ENCODE measurements around the gene AIP. TPM values are rescaled to one million over a fixed set of nuclear protein-coding genes. Genes with fewer than 3 reads are reported as not detected.

Gene AIP
- total and polyA plus RNA-seq, 9 of the 15 experiments (the other 6 are each of a cell fraction or from before 2014, with no cell fraction given), result 5.2 to 92.5 (median 52.7) TPM

DNA sequence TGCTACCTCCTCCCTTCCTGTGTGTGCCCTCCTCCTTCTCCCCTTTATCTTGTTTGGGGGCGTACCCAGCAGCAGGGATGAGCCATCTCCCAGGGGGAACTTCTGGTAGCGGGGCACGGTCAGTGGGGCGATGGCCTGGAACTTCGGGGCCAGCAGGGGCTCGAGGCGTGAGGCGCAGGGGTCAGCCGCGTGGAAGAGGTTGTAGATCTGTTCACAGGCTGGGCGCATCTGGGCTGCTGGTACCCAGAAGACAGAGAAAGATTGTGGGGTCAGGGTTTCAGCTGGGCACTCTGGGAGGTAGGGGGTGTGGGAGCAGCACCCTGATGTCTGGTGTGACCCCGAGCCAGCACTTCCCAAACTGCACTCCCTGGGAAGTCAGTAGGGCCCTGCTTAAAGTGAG lies 13.3 kb downstream of the AIP start:
- no peak overlapping the region for H3K4me3 ChIP-seq
- ChIA-PET CTCF (ENCODE audit: low intra/inter-chr PET ratio) (no interaction called here), POLR2A (no interaction called here)
- peaks cover 91% of the 10 kb centered on the region; the same call in 2 of the 3 replicates for H3K36me3 ChIP-seq (ENCODE audit: control insufficient read depth, insufficient read depth, low read length)
- no peaks in the 10 kb centered on the region for H4K20me1 ChIP-seq (replicated peaks; ENCODE audit: control insufficient read depth, insufficient read depth, low read length)
- ATAC-seq (no peak), DNase-seq (ENCODE audit: extremely low read depth in 1 of 4, low spot score in 3 of 4) (no peak), FAIRE-seq (no peak)
- H3K9me3 ChIP-seq (replicated peaks; ENCODE audit: control insufficient read depth, insufficient read depth, low read depth, low read length), result no peaks in the 10 kb centered on the region
- H3K9me1 ChIP-seq (ENCODE audit: control insufficient read depth, insufficient read depth, low read length), result no peaks in the 10 kb centered on the region
- intact Hi-C loops (cut with micrococcal nuclease) (no loop called here), in situ Hi-C loops (cut with MboI) (no loop called here)
- 87% methylated on average over 11 of the region's 12 CpGs for WGBS (ENCODE audit: insufficient coverage, low coverage, missing lambda C conversion rate)
- H3K27ac ChIP-seq (ENCODE audit: extremely low read depth, low read depth, low read length), result no peak overlapping the region
- no TSS peak for BruUV-seq (replicated peaks)
- no peaks in the 10 kb centered on the region for H3K27me3 ChIP-seq (ENCODE audit: control insufficient read depth in 2 of 2, insufficient read depth in 2 of 2, low read length in 2 of 2)
- peaks cover 0 to 64% of the 10 kb centered on the region in 2 experiments; a peak in 2 of 5 replicates for H3K4me1 ChIP-seq (replicated peaks in 1 of 2; ENCODE audit: control insufficient read depth in 2 of 2, insufficient read depth in 2 of 2, low read length in 2 of 2)
- H2AFZ ChIP-seq (ENCODE audit: low read depth, low read length), result no peak overlapping the region
- H3K9ac ChIP-seq (ENCODE audit: insufficient read depth in 1 of 2, low read depth in 2 of 2, low read length in 2 of 2), result peak overlapping the region in 1 of 2 experiments; percentile 28; a peak in 1 of 4 replicates
- H3K4me2 ChIP-seq (ENCODE audit: insufficient read depth, low read length), result no peak overlapping the region
- no peaks in the 10 kb centered on the region for H3K79me2 ChIP-seq (ENCODE audit: control insufficient read depth, insufficient read depth, low read length)
- no peak for TF ChIP-seq ZBTB43 (CRISPR knock-in tag; IDR thresholded peaks at IDR 0.05)
- TF ChIP-seq RFX5 (IDR thresholded peaks at IDR 0.05; ENCODE audit: low read depth, low read length), result no peak
- TF ChIP-seq, protein P1, sequence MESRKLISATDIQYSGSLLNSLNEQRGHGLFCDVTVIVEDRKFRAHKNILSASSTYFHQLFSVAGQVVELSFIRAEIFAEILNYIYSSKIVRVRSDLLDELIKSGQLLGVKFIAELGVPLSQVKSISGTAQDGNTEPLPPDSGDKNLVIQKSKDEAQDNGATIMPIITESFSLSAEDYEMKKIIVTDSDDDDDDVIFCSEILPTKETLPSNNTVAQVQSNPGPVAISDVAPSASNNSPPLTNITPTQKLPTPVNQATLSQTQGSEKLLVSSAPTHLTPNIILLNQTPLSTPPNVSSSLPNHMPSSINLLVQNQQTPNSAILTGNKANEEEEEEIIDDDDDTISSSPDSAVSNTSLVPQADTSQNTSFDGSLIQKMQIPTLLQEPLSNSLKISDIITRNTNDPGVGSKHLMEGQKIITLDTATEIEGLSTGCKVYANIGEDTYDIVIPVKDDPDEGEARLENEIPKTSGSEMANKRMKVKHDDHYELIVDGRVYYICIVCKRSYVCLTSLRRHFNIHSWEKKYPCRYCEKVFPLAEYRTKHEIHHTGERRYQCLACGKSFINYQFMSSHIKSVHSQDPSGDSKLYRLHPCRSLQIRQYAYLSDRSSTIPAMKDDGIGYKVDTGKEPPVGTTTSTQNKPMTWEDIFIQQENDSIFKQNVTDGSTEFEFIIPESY (CRISPR knock-in tag; IDR thresholded peaks at IDR 0.05), result peak; percentile 39; the same call in 1 of the 2 replicates
- TF ChIP-seq CBFB (CRISPR knock-in tag; IDR thresholded peaks at IDR 0.05), result no peak
- no peak for TF ChIP-seq XRCC3 (IDR thresholded peaks at IDR 0.05)

Measured in K562 (cell line).